Panc1 (cell line): ENCODE measurements around the gene API5. TPM values are rescaled to one million over a fixed set of nuclear protein-coding genes. Genes with fewer than 3 reads are reported as not detected.

Experiments
- ATAC-seq: fragments of 200-7000 bp; cut with Tn5 transposase; 2 replicates; pipeline ENCODE4 v1.9.1; 2020; ENCODE audit warnings: mild to moderate bottlenecking, moderate library complexity
- BruUV-seq: library from RNA; stranded (reverse); fragments of 400-500 nt; replicated peaks from 2 replicates; lab custom pipeline; 2021; lab: Mats Ljungman, UMichigan
- CTCF ChIA-PET: fragments of 300-600 bp; sonication (Branson Sonifier 250); formaldehyde crosslinking; loops from one replicate; lab custom pipeline; 2022; ENCODE audit warnings: antibody characterized with exemption; lab: Charles Lee
- POLR2A ChIA-PET: fragments of 300-600 bp; sonication (Branson Sonifier 250); formaldehyde crosslinking; loops from one replicate; lab custom pipeline; 2022; ENCODE audit warnings: antibody characterized with exemption; lab: Charles Lee
- DNase-seq: peaks from one replicate; pipeline ENCODE4 v3.0.0-alpha.2; 2010; ENCODE audit warnings: low read depth, low spot score
- H3K27ac ChIP-seq: 2 replicates; pipeline ENCODE4 v1.5.1; 2011; ENCODE audit warnings: mild to moderate bottlenecking, low read length, inconsistent platforms
- H3K27me3 ChIP-seq: fragments of 200-500 bp; sonication (Bioruptor generic); 2 replicates; pipeline ENCODE4 v1.6.0; 2014; ENCODE audit warnings: low read length, inconsistent platforms; ENCODE audit not compliant: control insufficient read depth, insufficient read depth
- H3K36me3 ChIP-seq: fragments of 200-500 bp; sonication (Bioruptor generic); 2 replicates; pipeline ENCODE4 v1.5.1; 2014; ENCODE audit warnings: inconsistent platforms, mild to moderate bottlenecking, low read length, moderate library complexity; ENCODE audit not compliant: control insufficient read depth, insufficient read depth
- H3K4me1 ChIP-seq: 2 replicates; pipeline ENCODE4 v1.5.1; 2011; ENCODE audit warnings: inconsistent platforms, mild to moderate bottlenecking, low read length, moderate library complexity; ENCODE audit not compliant: control insufficient read depth, insufficient read depth
- H3K4me3 ChIP-seq, 2 experiments: 2 replicates each; pipeline ENCODE4 v1.5.1; 2011 to 2012; ENCODE audit warnings: low read depth in 2 of 2, low read length in 2 of 2, mild to moderate bottlenecking in 2 of 2, inconsistent platforms in 1 of 2, moderate library complexity in 1 of 2
- H3K9me3 ChIP-seq: fragments of 200-500 bp; sonication (Bioruptor generic); 2 replicates; pipeline ENCODE4 v1.5.1; 2014; ENCODE audit warnings: low read depth, mild to moderate bottlenecking, inconsistent platforms, low read length, moderate library complexity; ENCODE audit not compliant: control insufficient read depth, insufficient read depth
- POLR2AphosphoS5 ChIP-seq: IDR thresholded peaks from 2 replicates; pipeline ENCODE4 v1.6.1; 2012; ENCODE audit warnings: mild to moderate bottlenecking, low read depth, low read length, moderate library complexity
- SIN3A ChIP-seq: IDR thresholded peaks from 2 replicates; pipeline ENCODE4 v1.6.1; 2012; ENCODE audit warnings: low read depth, mild to moderate bottlenecking, low read length, moderate library complexity, borderline replicate concordance; ENCODE audit not compliant: insufficient read depth
- TCF7L2 ChIP-seq: IDR thresholded peaks from 2 replicates; pipeline ENCODE4 v1.6.1; 2011; ENCODE audit warnings: mild to moderate bottlenecking, low read depth, low read length, inconsistent platforms
- in situ Hi-C: cut with HindIII; loops from 2 replicates; pipeline ENCODE4 v1.10.0; 2016; ENCODE audit warnings: low sequenced_read_pairs, low pct_unique_long_range_greater_than_20kb
- intact Hi-C: fragments of 100-400 bp; cut with micrococcal nuclease; formaldehyde crosslinking; loops from one replicate; pipeline ENCODE4 v1.10.0; 2022; ENCODE audit not compliant: unreplicated experiment
- total RNA-seq: library from RNA; stranded (reverse); gene quantifications from one replicate; pipeline ENCODE4 v1.2.1, GENCODE V29; 2021; ENCODE audit not compliant: unreplicated experiment
- TF ChIP-seq, protein P1 (sequence below): fragments of 450-650 bp; IDR thresholded peaks from 2 replicates; pipeline ENCODE4 v1.5.1; 2017; ENCODE audit warnings: mild to moderate bottlenecking
- TF ChIP-seq, protein P2 (sequence below), 2 experiments: IDR thresholded peaks; 2 replicates each; pipeline ENCODE4 v1.6.1; 2011 to 2012; ENCODE audit warnings: low read depth in 2 of 2, control low read depth in 1 of 2, low read length in 1 of 2, mild to moderate bottlenecking in 1 of 2, moderate library complexity in 1 of 2; ENCODE audit not compliant: insufficient read depth in 1 of 2

API5 gene
- total RNA-seq, 1 experiment from 2014 or later, result 102 TPM

DNA sequence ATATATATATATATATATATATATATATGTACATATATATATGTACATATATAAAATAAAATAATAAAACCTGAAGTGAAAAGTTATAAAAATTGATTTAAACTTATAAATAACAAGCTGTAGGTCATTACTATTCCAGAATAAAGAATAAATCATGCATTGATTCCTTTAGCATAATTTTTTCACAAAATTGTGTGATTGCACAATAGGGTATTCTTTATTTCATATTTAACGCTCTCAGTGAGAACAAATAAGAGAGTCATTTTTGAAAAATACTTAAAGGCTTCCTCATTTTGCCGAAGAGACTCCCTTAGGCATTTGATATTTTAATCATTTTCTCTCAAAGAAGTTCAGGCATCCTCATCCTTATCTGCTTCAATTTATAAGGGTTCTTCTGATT, 41.3 kb upstream of the API5 start:
- in situ Hi-C loops (no loop called here), intact Hi-C loops (no loop called here)
- TF ChIP-seq, protein P1, sequence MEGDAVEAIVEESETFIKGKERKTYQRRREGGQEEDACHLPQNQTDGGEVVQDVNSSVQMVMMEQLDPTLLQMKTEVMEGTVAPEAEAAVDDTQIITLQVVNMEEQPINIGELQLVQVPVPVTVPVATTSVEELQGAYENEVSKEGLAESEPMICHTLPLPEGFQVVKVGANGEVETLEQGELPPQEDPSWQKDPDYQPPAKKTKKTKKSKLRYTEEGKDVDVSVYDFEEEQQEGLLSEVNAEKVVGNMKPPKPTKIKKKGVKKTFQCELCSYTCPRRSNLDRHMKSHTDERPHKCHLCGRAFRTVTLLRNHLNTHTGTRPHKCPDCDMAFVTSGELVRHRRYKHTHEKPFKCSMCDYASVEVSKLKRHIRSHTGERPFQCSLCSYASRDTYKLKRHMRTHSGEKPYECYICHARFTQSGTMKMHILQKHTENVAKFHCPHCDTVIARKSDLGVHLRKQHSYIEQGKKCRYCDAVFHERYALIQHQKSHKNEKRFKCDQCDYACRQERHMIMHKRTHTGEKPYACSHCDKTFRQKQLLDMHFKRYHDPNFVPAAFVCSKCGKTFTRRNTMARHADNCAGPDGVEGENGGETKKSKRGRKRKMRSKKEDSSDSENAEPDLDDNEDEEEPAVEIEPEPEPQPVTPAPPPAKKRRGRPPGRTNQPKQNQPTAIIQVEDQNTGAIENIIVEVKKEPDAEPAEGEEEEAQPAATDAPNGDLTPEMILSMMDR, result no peak
- TF ChIP-seq SIN3A (no peak), TCF7L2 (no peak), POLR2AphosphoS5 (no peak)
- TF ChIP-seq, protein P2, sequence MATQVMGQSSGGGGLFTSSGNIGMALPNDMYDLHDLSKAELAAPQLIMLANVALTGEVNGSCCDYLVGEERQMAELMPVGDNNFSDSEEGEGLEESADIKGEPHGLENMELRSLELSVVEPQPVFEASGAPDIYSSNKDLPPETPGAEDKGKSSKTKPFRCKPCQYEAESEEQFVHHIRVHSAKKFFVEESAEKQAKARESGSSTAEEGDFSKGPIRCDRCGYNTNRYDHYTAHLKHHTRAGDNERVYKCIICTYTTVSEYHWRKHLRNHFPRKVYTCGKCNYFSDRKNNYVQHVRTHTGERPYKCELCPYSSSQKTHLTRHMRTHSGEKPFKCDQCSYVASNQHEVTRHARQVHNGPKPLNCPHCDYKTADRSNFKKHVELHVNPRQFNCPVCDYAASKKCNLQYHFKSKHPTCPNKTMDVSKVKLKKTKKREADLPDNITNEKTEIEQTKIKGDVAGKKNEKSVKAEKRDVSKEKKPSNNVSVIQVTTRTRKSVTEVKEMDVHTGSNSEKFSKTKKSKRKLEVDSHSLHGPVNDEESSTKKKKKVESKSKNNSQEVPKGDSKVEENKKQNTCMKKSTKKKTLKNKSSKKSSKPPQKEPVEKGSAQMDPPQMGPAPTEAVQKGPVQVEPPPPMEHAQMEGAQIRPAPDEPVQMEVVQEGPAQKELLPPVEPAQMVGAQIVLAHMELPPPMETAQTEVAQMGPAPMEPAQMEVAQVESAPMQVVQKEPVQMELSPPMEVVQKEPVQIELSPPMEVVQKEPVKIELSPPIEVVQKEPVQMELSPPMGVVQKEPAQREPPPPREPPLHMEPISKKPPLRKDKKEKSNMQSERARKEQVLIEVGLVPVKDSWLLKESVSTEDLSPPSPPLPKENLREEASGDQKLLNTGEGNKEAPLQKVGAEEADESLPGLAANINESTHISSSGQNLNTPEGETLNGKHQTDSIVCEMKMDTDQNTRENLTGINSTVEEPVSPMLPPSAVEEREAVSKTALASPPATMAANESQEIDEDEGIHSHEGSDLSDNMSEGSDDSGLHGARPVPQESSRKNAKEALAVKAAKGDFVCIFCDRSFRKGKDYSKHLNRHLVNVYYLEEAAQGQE (IDR thresholded peaks at IDR 0.05; ENCODE audit: insufficient read depth in 1 of 2, low read depth in 2 of 2, low read length in 1 of 2), result no peak
- ChIA-PET POLR2A (no interaction called here), CTCF (no interaction called here)
- Histone ChIP-seq H3K4me3 (no peak overlapping the region), H3K27ac (no peak overlapping the region), H3K36me3 (no peaks in the 10 kb centered on the region), H3K9me3 (no peaks in the 10 kb centered on the region), H3K4me1 (no peaks in the 10 kb centered on the region), H3K27me3 (no peaks in the 10 kb centered on the region)
- DNase-seq, result no peak
- ATAC-seq, result no peak
- BruUV-seq, result no TSS peak

DNA sequence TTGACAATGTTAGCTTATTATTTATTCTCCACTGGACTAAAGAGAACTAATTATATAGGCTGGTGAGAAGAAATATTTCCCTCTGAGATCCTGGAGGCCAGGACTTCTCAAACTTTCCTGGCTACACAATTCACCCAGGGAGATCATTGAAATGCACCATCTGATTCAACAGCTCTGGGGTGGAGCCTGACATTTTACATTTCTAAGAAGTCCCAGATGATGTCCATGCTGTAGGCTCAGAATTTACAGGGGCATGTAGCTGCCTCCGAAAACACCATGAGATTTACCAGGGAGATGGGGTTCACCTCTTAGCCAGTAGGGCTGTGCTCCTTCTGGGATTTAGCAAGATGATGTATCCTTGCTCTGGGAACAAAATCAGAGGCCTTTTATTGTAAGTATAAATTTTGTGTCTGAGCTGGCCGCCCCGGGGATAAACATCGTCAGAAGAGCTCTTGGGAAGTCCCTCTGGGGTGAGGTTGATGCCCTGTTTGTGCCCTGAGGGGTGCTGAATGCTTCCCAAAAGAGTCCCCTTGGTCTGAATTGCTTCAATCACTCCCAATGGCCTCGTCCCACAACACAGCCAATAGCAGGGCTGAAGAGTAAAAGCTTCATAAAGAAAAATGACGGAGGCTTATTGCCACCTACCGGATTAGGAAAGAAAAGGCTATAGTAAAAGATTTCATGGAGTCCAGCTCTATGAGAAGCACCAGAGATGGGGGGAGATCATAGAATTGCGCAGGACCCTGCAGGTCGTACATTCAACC, 33.4 kb upstream of the API5 start:
- DNase-seq (no peak), ATAC-seq (peak; percentile 85)
- in situ Hi-C loops, result no loop called here
- H3K27ac ChIP-seq, result no peak overlapping the region
- H3K9me3 ChIP-seq, result no peaks in the 10 kb centered on the region
- intact Hi-C loops, result loop anchor here (2.0 kb wide), 1 partner anchor 508 kb away; no protein-coding TSS in a partner anchor
- no TSS peak for BruUV-seq
- TF ChIP-seq, protein P1, result peak; percentile 78
- no peak for TF ChIP-seq POLR2AphosphoS5
- H3K4me3 ChIP-seq, result no peak overlapping the region
- POLR2A ChIA-PET, result interaction anchor here (0.6 to 0.7 kb wide), 2 partner anchors 540 to 780 kb away, joined by 3 to 5 read pairs; no protein-coding TSS in a partner anchor
- 0 out of 2 replicates have a peak, but pooled peaks cover 1% of the 10 kb centered on the region for H3K4me1 ChIP-seq
- CTCF ChIA-PET, result interaction anchor here (0.6 to 1.5 kb wide), 4 partner anchors 11 to 1757 kb away, joined by 3 to 4 read pairs (median 3); no protein-coding TSS in a partner anchor
- no peaks in the 10 kb centered on the region for H3K36me3 ChIP-seq
- H3K27me3 ChIP-seq, result 0 out of 2 replicates have a peak, but pooled peaks cover 2% of the 10 kb centered on the region
